Neural progenitor cell (in vitro differentiated cells): Measurements from ENCODE around the gene ZNF346. TPM values are rescaled to one million over a fixed set of nuclear protein-coding genes. Genes with fewer than 3 reads are reported as not detected.

Source experiments
- DNase-seq: peaks from one replicate; pipeline ENCODE4 v3.0.0-alpha.2; 2016; ENCODE audit warnings: low spot score
- H2AFZ ChIP-seq: fragments of 200-600 bp; sonication (generic); replicated peaks from 2 replicates; pipeline ENCODE4 v1.6.1; 2016; ENCODE audit warnings: antibody characterized with exemption
- H3F3A ChIP-seq: fragments of 200-600 bp; sonication (generic); 2 replicates; pipeline ENCODE4 v1.6.1; 2016; ENCODE audit warnings: antibody characterized with exemption, low read depth
- H3K27ac ChIP-seq: fragments of 200-600 bp; sonication (generic); 2 replicates; pipeline ENCODE4 v1.5.1; 2016; ENCODE audit warnings: mild to moderate bottlenecking
- H3K27me3 ChIP-seq: fragments of 200-600 bp; sonication (generic); 2 replicates; pipeline ENCODE4 v1.6.1; 2016; ENCODE audit warnings: mild to moderate bottlenecking, moderate library complexity
- H3K36me3 ChIP-seq: fragments of 200-600 bp; sonication (generic); 2 replicates; pipeline ENCODE4 v1.5.1; 2016
- H3K4me1 ChIP-seq: fragments of 200-600 bp; sonication (generic); 2 replicates; pipeline ENCODE4 v1.6.1; 2016; ENCODE audit warnings: mixed run types
- H3K4me2 ChIP-seq: fragments of 200-600 bp; sonication (generic); 2 replicates; pipeline ENCODE4 v1.6.1; 2016
- H3K4me3 ChIP-seq: fragments of 200-600 bp; sonication (generic); 2 replicates; pipeline ENCODE4 v1.5.1; 2016
- H3K79me2 ChIP-seq: fragments of 200-600 bp; sonication (generic); 2 replicates; pipeline ENCODE4 v1.6.1; 2016; ENCODE audit warnings: low read depth
- H3K9ac ChIP-seq: fragments of 200-600 bp; sonication (generic); 2 replicates; pipeline ENCODE4 v1.6.1; 2016
- H3K9me3 ChIP-seq: fragments of 200-600 bp; sonication (generic); 2 replicates; pipeline ENCODE4 v1.5.1; 2016; ENCODE audit warnings: low read depth
- H4K20me1 ChIP-seq: fragments of 200-600 bp; sonication (generic); 2 replicates; pipeline ENCODE4 v1.6.1; 2016; ENCODE audit warnings: low read depth
- H3K27ac Mint-ChIP-seq: 3 replicates; pipeline ENCODE4 v1.8.0; 2021; ENCODE audit warnings: mixed read lengths
- H3K27me3 Mint-ChIP-seq: 2 replicates; pipeline ENCODE4 v1.8.0; 2022; ENCODE audit warnings: low read depth, mild to moderate bottlenecking, inconsistent platforms, moderate library complexity, mixed read lengths; ENCODE audit not compliant: insufficient read depth
- H3K36me3 Mint-ChIP-seq: 3 replicates; pipeline ENCODE4 v1.8.0; 2021; ENCODE audit warnings: mixed read lengths
- H3K4me1 Mint-ChIP-seq: 3 replicates; pipeline ENCODE4 v1.8.0; 2021; ENCODE audit warnings: mixed read lengths
- H3K4me3 Mint-ChIP-seq: 3 replicates; pipeline ENCODE4 v1.8.0; 2021; ENCODE audit warnings: mild to moderate bottlenecking, moderate library complexity, mixed read lengths
- H3K9me3 Mint-ChIP-seq: 3 replicates; pipeline ENCODE4 v1.8.0; 2020; ENCODE audit warnings: mixed read lengths
- EZH2 ChIP-seq: fragments of 200-600 bp; sonication (generic); IDR thresholded peaks from 2 replicates; pipeline ENCODE4 v1.6.1; 2017; ENCODE audit warnings: antibody characterized with exemption, mild to moderate bottlenecking, moderate library complexity
- EZH2phosphoT487 ChIP-seq: fragments of 200-600 bp; sonication (generic); IDR thresholded peaks from 2 replicates; pipeline ENCODE4 v1.6.1; 2017; ENCODE audit warnings: antibody characterized with exemption
- total RNA-seq: library from RNA; depleted of rRNA; stranded (reverse); fragments of >200 nt; gene quantifications from 2 replicates; pipeline ENCODE4 v1.2.3, GENCODE V29; 2015; ENCODE audit warnings: low replicate concordance
- TF ChIP-seq, protein P1 (sequence below): fragments of 200-600 bp; sonication (generic); IDR thresholded peaks from 2 replicates; pipeline ENCODE4 v1.5.1; 2017; ENCODE audit warnings: antibody characterized with exemption, mild to moderate bottlenecking

Gene ZNF346
- total RNA-seq, 1 donor from 2014 or later: 28.2 TPM

DNA sequence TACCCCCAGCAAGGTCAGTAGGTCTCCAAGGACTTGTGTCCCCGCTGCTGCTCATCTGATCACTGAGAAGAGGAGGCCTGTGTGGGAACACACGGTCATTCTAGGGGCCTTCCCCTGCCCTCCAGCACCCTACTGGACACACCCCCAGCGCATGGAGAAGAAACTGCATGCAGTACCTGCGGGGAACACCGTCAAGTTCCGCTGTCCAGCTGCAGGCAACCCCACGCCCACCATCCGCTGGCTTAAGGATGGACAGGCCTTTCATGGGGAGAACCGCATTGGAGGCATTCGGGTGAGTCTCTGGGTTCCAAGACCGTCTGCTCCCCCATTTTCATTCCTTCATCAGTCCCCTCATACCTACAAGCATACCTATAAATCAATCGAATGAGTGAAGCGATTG, 68.3 kb downstream of the ZNF346 start:
- Histone ChIP-seq H3K9ac (no peak overlapping the region), H3K9me3 (no peaks in the 10 kb centered on the region)
- H3K27ac Mint-ChIP-seq: no peak overlapping the region

DNA sequence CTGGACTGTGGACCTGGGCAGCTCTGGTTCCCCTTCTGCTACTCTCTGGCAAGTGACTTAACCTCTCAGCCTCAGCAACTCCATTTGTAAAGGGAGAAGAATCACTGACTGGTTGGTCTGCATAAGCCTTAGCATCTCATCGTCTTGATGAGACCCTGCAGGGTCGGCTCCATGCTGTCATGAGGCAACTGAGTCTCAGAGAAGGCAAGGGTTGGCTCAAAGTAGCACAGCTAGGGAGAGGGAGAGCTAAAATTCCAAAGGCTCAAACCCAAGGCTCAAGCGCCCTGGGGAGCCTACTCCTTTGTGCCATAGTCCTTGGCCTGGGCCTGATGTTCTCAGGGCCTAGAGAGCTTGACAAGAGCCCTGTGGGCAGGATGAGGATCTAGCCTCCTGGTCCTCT, 68.7 kb downstream of the ZNF346 start:
- TF ChIP-seq, protein P1, sequence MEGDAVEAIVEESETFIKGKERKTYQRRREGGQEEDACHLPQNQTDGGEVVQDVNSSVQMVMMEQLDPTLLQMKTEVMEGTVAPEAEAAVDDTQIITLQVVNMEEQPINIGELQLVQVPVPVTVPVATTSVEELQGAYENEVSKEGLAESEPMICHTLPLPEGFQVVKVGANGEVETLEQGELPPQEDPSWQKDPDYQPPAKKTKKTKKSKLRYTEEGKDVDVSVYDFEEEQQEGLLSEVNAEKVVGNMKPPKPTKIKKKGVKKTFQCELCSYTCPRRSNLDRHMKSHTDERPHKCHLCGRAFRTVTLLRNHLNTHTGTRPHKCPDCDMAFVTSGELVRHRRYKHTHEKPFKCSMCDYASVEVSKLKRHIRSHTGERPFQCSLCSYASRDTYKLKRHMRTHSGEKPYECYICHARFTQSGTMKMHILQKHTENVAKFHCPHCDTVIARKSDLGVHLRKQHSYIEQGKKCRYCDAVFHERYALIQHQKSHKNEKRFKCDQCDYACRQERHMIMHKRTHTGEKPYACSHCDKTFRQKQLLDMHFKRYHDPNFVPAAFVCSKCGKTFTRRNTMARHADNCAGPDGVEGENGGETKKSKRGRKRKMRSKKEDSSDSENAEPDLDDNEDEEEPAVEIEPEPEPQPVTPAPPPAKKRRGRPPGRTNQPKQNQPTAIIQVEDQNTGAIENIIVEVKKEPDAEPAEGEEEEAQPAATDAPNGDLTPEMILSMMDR: no peak
- TF ChIP-seq EZH2phosphoT487 (no peak), EZH2 (no peak)
- no peaks in the 10 kb centered on the region for H3K9me3 Mint-ChIP-seq
- H3K27ac Mint-ChIP-seq: no peak overlapping the region

More for the DNA sequence above, 68.3 kb downstream of the ZNF346 start:
- Mint-ChIP-seq H3K9me3 (no peaks in the 10 kb centered on the region), H3K4me1 (peaks cover 32% of the 10 kb centered on the region), H3K36me3 (no peaks in the 10 kb centered on the region), H3K4me3 (no peak overlapping the region), H3K27me3 (peaks cover 22% of the 10 kb centered on the region)
- Histone ChIP-seq H2AFZ (no peak overlapping the region), H4K20me1 (no peaks in the 10 kb centered on the region), H3K4me2 (no peak overlapping the region), H3K36me3 (no peaks in the 10 kb centered on the region), H3K4me1 (peaks cover 14% of the 10 kb centered on the region), H3K4me3 (no peak overlapping the region), H3K27ac (no peak overlapping the region), H3K79me2 (no peaks in the 10 kb centered on the region), H3F3A (peaks cover 10% of the 10 kb centered on the region), H3K27me3 (peaks cover 8% of the 10 kb centered on the region)
- TF ChIP-seq EZH2 (no peak), EZH2phosphoT487 (no peak)
- TF ChIP-seq, protein P1: no peak
- no peak for DNase-seq

DNA sequence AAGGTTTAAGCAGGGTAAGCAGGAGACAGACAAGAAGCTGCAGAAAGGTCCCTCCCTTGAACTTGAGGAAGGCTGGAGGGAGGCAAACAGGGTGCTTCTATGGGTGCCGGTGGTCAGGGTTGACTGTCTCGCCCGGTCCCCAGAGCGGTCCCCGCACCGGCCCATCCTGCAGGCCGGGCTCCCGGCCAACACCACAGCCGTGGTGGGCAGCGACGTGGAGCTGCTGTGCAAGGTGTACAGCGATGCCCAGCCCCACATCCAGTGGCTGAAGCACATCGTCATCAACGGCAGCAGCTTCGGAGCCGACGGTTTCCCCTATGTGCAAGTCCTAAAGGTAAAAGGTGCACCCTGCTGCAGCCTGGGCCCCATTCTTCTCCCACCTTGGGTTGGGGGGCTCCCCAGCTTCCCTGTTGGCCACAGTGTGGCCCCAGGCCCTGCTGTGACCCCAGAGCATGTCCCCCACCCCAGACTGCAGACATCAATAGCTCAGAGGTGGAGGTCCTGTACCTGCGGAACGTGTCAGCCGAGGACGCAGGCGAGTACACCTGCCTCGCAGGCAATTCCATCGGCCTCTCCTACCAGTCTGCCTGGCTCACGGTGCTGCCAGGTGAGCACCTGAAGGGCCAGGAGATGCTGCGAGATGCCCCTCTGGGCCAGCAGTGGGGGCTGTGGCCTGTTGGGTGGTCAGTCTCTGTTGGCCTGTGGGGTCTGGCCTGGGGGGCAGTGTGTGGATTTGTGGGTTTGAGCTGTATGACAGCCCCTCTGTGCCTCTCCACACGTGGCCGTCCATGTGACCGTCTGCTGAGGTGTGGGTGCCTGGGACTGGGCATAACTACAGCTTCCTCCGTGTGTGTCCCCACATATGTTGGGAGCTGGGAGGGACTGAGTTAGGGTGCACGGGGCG, 69.9 kb downstream of the ZNF346 start:
- Histone ChIP-seq H2AFZ (no peak overlapping the region), H3K79me2 (no peaks in the 10 kb centered on the region), H4K20me1 (no peaks in the 10 kb centered on the region), H3K27me3 (peaks cover 3% of the 10 kb centered on the region), H3K4me3 (no peak overlapping the region), H3F3A (peaks cover 2% of the 10 kb centered on the region), H3K4me2 (no peak overlapping the region), H3K27ac (no peak overlapping the region), H3K9me3 (no peaks in the 10 kb centered on the region), H3K36me3 (no peaks in the 10 kb centered on the region), H3K4me1 (peaks cover 10% of the 10 kb centered on the region), H3K9ac (no peak overlapping the region)
- H3K4me3 Mint-ChIP-seq: no peak overlapping the region
- no peak overlapping the region for H3K27ac Mint-ChIP-seq
- no peak for DNase-seq
- no peaks in the 10 kb centered on the region for H3K36me3 Mint-ChIP-seq
- peaks cover 16% of the 10 kb centered on the region for H3K27me3 Mint-ChIP-seq
- H3K4me1 Mint-ChIP-seq: peaks cover 26% of the 10 kb centered on the region
- no peaks in the 10 kb centered on the region for H3K9me3 Mint-ChIP-seq
- TF ChIP-seq EZH2: no peak
- no peak for TF ChIP-seq EZH2phosphoT487
- TF ChIP-seq, protein P1: no peak

More for the DNA sequence above, 68.7 kb downstream of the ZNF346 start:
- Histone ChIP-seq H3K36me3 (no peaks in the 10 kb centered on the region), H3K27me3 (peaks cover 8% of the 10 kb centered on the region), H3K9me3 (no peaks in the 10 kb centered on the region), H3K9ac (no peak overlapping the region), H3F3A (peaks cover 6% of the 10 kb centered on the region), H3K4me2 (no peak overlapping the region), H2AFZ (no peak overlapping the region), H3K4me1 (peaks cover 10% of the 10 kb centered on the region), H3K27ac (no peak overlapping the region), H3K79me2 (no peaks in the 10 kb centered on the region), H4K20me1 (no peaks in the 10 kb centered on the region), H3K4me3 (no peak overlapping the region)
- Mint-ChIP-seq H3K27me3 (peaks cover 18% of the 10 kb centered on the region), H3K4me3 (no peak overlapping the region), H3K4me1 (peaks cover 28% of the 10 kb centered on the region), H3K36me3 (no peaks in the 10 kb centered on the region)
- DNase-seq: no peak
